Keratinocyte (primary cell): ENCODE measurements around the gene NFATC4. TPM values are rescaled to one million over a fixed set of nuclear protein-coding genes. Genes with fewer than 3 reads are reported as not detected.

ENCODE experiments used
- DNase-seq: peaks from one replicate; pipeline ENCODE4 v3.0.0-alpha.2; 2011; ENCODE audit warnings: low read depth, missing footprints, low spot score
- FAIRE-seq: peaks from 2 replicates; lab custom pipeline; 2011; peaks lifted over from hg19 to GRCh38; lab: Jason Lieb, UNC
- H2AFZ ChIP-seq: 2 replicates; pipeline ENCODE4 v1.6.0; 2012; ENCODE audit warnings: low read length, control low read depth, inconsistent platforms; ENCODE audit not compliant: control insufficient read depth
- H3K27ac ChIP-seq: 2 replicates; pipeline ENCODE4 v1.5.1; 2011; ENCODE audit warnings: low read length; ENCODE audit not compliant: control insufficient read depth, insufficient read depth
- H3K27me3 ChIP-seq: 3 replicates; pipeline ENCODE4 v1.6.0; 2011; ENCODE audit warnings: low read length; ENCODE audit not compliant: control insufficient read depth, insufficient read depth; ENCODE audit errors: extremely low read depth
- H3K36me3 ChIP-seq, 2 experiments: 2 replicates in 1 of 2; 3 replicates in 1 of 2; pipeline ENCODE4 v1.5.1; 2011; ENCODE audit warnings: low read length in 2 of 2, mild to moderate bottlenecking in 1 of 2; ENCODE audit not compliant: control insufficient read depth in 2 of 2, insufficient read depth in 2 of 2; ENCODE audit errors: extremely low read depth in 1 of 2
- H3K4me1 ChIP-seq: 3 replicates; pipeline ENCODE4 v1.5.1; 2011; ENCODE audit warnings: low read length; ENCODE audit not compliant: control insufficient read depth, insufficient read depth; ENCODE audit errors: extremely low read depth
- H3K4me2 ChIP-seq: 3 replicates; pipeline ENCODE4 v1.6.0; 2011; ENCODE audit warnings: low read depth, low read length; ENCODE audit not compliant: control insufficient read depth, insufficient read depth; ENCODE audit errors: extremely low read depth
- H3K4me3 ChIP-seq, 3 experiments: fragments of 200-600 bp in 1 of 3; sonication (generic) in 1 of 3; 2 replicates in 2 of 3; 3 replicates in 1 of 3; pipeline ENCODE4 v1.5.1; 2011 to 2016; ENCODE audit warnings: low read length in 3 of 3, mild to moderate bottlenecking in 3 of 3, control low read depth in 2 of 3, inconsistent platforms in 1 of 3, low read depth in 1 of 3, mixed read lengths in 1 of 3, mixed run types in 1 of 3, moderate library complexity in 1 of 3; ENCODE audit not compliant: control insufficient read depth in 2 of 3, insufficient read depth in 2 of 3; ENCODE audit errors: extremely low read depth in 1 of 3
- H3K79me2 ChIP-seq: 2 replicates; pipeline ENCODE4 v1.6.0; 2012; ENCODE audit warnings: low read length; ENCODE audit not compliant: control insufficient read depth, insufficient read depth
- H3K9ac ChIP-seq: 3 replicates; pipeline ENCODE4 v1.6.0; 2011; ENCODE audit warnings: low read length; ENCODE audit not compliant: control insufficient read depth, insufficient read depth; ENCODE audit errors: extremely low read depth
- H3K9me1 ChIP-seq: 3 replicates; pipeline ENCODE4 v1.6.0; 2011; ENCODE audit warnings: low read length; ENCODE audit not compliant: control insufficient read depth, insufficient read depth; ENCODE audit errors: extremely low read depth
- H3K9me3 ChIP-seq: 2 replicates; pipeline ENCODE4 v1.5.1; 2012; ENCODE audit warnings: low read depth, low read length; ENCODE audit not compliant: control insufficient read depth
- H4K20me1 ChIP-seq: 3 replicates; pipeline ENCODE4 v1.6.0; 2011; ENCODE audit warnings: low read length; ENCODE audit not compliant: control insufficient read depth, insufficient read depth; ENCODE audit errors: extremely low read depth
- CTCF ChIP-seq, 3 experiments: IDR thresholded peaks in 1 of 3; conservative IDR thresholded peaks in 1 of 3; optimal IDR thresholded peaks in 1 of 3; 2 replicates in 2 of 3; 3 replicates in 1 of 3; pipeline versions ENCODE3 to v1.5.1; 2011; ENCODE audit warnings: low read length in 3 of 3, mild to moderate bottlenecking in 3 of 3, moderate library complexity in 2 of 3, control low read depth in 1 of 3, inconsistent platforms in 1 of 3; ENCODE audit not compliant: insufficient read depth in 2 of 3; ENCODE audit errors: extremely low read depth in 1 of 3
- EZH2 ChIP-seq: IDR thresholded peaks from one replicate; pipeline ENCODE4 v1.6.1; 2012; ENCODE audit warnings: inconsistent platforms, mild to moderate bottlenecking, low read length, moderate library complexity
- dilution Hi-C: fragments of 300-500 bp; cut with MboI; formaldehyde crosslinking; loops from one replicate; pipeline ENCODE4 v1.7.0; 2020; ENCODE audit warnings: low sequenced_read_pairs; ENCODE audit not compliant: extremely low pct_ligation_motif_present
- polyA plus RNA-seq, 5 experiments: library from polyadenylated mRNA; depleted of rRNA in 3 of 5; stranded (reverse) in 3 of 5; stranded (forward) in 1 of 5; unstranded in 1 of 5; fragments of >200 nt; gene quantifications; 1 replicate in 1 of 5; 2 replicates in 3 of 5; 3 replicates in 1 of 5; pipeline versions ENCODE4 v1.2.1 to v1.2.3, GENCODE V29; 2011 to 2012; ENCODE audit warnings: missing spikeins in 2 of 5, low read depth in 1 of 5, low replicate concordance in 1 of 5

NFATC4 gene
- polyA plus RNA-seq, 1 donor (not counting 4 experiments of a cell fraction or from before 2014, with no cell fraction given): 0.92 TPM

- Histone ChIP-seq H3K27ac (no peak overlapping the region), H3K9ac (no peak overlapping the region), H3K4me2 (peak overlapping the region; percentile 35), H3K4me3 (no peak overlapping the region), H3K36me3 (peaks cover 0 to 5% of the 10 kb centered on the region in 2 experiments), H3K9me1 (no peaks in the 10 kb centered on the region), H3K79me2 (peaks cover 15% of the 10 kb centered on the region), H2AFZ (peak overlapping the region; percentile 21), H3K27me3 (no peaks in the 10 kb centered on the region), H3K9me3 (no peaks in the 10 kb centered on the region), H3K4me1 (peaks cover 43% of the 10 kb centered on the region), H4K20me1 (no peaks in the 10 kb centered on the region)
- DNase-seq (no peak), FAIRE-seq (no peak)
- TF ChIP-seq EZH2: no peak
- TF ChIP-seq CTCF (optimal IDR thresholded peaks at IDR 0.05 in 1 of 3, IDR thresholded peaks at IDR 0.05 in 1 of 3, conservative IDR thresholded peaks at IDR 0.05 in 1 of 3; ENCODE audit: extremely low read depth in 1 of 3, insufficient read depth in 2 of 3, low read length in 3 of 3): peak in 1 of 3 experiments; percentile 43
- dilution Hi-C loops: no loop called here
Observed at GRCh38 chr14:24426912-24427536, 59.0 kb downstream of the NFATC4 start.

- no peak overlapping the region for H3K27ac ChIP-seq
- H3K4me1 ChIP-seq: peaks cover 51% of the 10 kb centered on the region
- no peaks in the 10 kb centered on the region for H3K27me3 ChIP-seq
- TF ChIP-seq CTCF (optimal IDR thresholded peaks at IDR 0.05 in 1 of 3, IDR thresholded peaks at IDR 0.05 in 1 of 3, conservative IDR thresholded peaks at IDR 0.05 in 1 of 3; ENCODE audit: extremely low read depth in 1 of 3, insufficient read depth in 2 of 3, low read length in 3 of 3) (no peak), EZH2 (no peak)
- peaks cover 6 to 13% of the 10 kb centered on the region in 2 experiments for H3K36me3 ChIP-seq
- H4K20me1 ChIP-seq: no peaks in the 10 kb centered on the region
- no peaks in the 10 kb centered on the region for H3K9me3 ChIP-seq
- H3K9ac ChIP-seq: no peak overlapping the region
- H3K4me3 ChIP-seq: no peak overlapping the region
- no peaks in the 10 kb centered on the region for H3K9me1 ChIP-seq
- peaks cover 23% of the 10 kb centered on the region for H3K79me2 ChIP-seq
- H3K4me2 ChIP-seq: no peak overlapping the region
- FAIRE-seq (no peak), DNase-seq (no peak)
- dilution Hi-C loops: no loop called here
- H2AFZ ChIP-seq: no peak overlapping the region
Observed at GRCh38 chr14:24427537-24428508, 59.8 kb downstream of the NFATC4 start.
